Activated CD4-positive, alpha-beta memory T cell treated with anti-CD3 and anti-CD28 coated beads, Interleukin-2, amount 10 ng/mL, durations not matched to agents 7 days and 5 days (primary cell): ENCODE results near the gene NAA60. TPM values are rescaled to one million over a fixed set of nuclear protein-coding genes. Genes with fewer than 3 reads are reported as not detected.
A peak's percentile ranks its signal among the peaks of the same experiment; 100 is the strongest.
"Not testable (repeated sequence)": the region's sequence is repeated elsewhere in the genome, so short reads cannot be mapped to it uniquely, and the experiment has no call there.

ENCODE experiments used
- CTCF ChIA-PET: fragments of 350-600 bp; sonication (Branson Sonifier 250); formaldehyde crosslinking; loops from one replicate; lab custom pipeline; 2021; ENCODE audit warnings: antibody characterized with exemption, inconsistent platforms; lab: Charles Lee
- POLR2A ChIA-PET: fragments of 350-600 bp; sonication (Branson Sonifier 250); formaldehyde crosslinking; loops from one replicate; lab custom pipeline; 2021; ENCODE audit warnings: antibody characterized with exemption; lab: Charles Lee
- DNase-seq: peaks from one replicate; pipeline ENCODE4 v3.0.0-alpha.2; 2020
- H3K27ac Mint-ChIP-seq: one replicate; pipeline ENCODE4 v1.8.0; 2021; ENCODE audit warnings: mild to moderate bottlenecking, mixed read lengths
- H3K27me3 Mint-ChIP-seq: one replicate; pipeline ENCODE4 v1.8.0; 2021; ENCODE audit warnings: mixed read lengths
- H3K36me3 Mint-ChIP-seq: one replicate; pipeline ENCODE4 v1.8.0; 2021; ENCODE audit warnings: low read depth, mixed read lengths
- H3K4me1 Mint-ChIP-seq: one replicate; pipeline ENCODE4 v1.8.0; 2021; ENCODE audit warnings: mixed read lengths
- H3K4me3 Mint-ChIP-seq: one replicate; pipeline ENCODE4 v1.8.0; 2021; ENCODE audit warnings: mild to moderate bottlenecking, mixed read lengths
- H3K9me3 Mint-ChIP-seq: one replicate; pipeline ENCODE4 v1.8.0; 2021; ENCODE audit warnings: mixed read lengths
- total RNA-seq, 2 experiments: library from RNA; stranded (reverse); gene quantifications; one replicate each; pipeline ENCODE4 v1.2.3, GENCODE V29; 2021

The NAA60 gene
- total RNA-seq, 2 experiments from 2014 or later: 46.1 to 46.4 TPM

DNA sequence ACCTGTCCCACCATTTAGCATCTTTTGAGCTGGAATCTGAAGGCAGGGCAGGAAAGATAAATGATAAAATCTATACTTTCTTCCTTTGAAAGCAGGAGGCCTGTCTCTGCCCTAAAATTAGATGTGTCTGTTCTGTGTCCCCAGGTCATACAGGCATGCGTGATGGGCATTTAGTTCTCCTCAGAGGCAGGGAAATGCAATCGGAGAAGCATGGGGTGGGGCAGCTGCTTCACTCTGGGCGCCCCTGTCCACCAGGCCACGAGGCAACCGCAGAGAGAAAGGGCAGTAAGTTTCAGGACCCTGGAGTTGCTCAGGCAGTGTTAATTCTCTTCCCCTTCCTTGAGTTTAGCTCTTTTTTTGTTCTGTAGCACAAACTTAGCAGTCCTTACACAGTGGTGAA is 82.5 kb downstream of the NAA60 start:
- H3K27ac Mint-ChIP-seq: no peak overlapping the region
- no peaks in the 10 kb centered on the region for H3K27me3 Mint-ChIP-seq
- H3K4me1 Mint-ChIP-seq: peaks cover 3% of the 10 kb centered on the region
- POLR2A ChIA-PET: no interaction called here
- CTCF ChIA-PET: interaction anchor here (0.6 to 1.7 kb wide), 5 partner anchors 11 to 432 kb away, joined by 3 to 7 read pairs (median 3); no protein-coding TSS in a partner anchor
- H3K4me3 Mint-ChIP-seq: no peak overlapping the region
- peaks cover 19% of the 10 kb centered on the region for H3K36me3 Mint-ChIP-seq
- no peaks in the 10 kb centered on the region for H3K9me3 Mint-ChIP-seq
- no peak for DNase-seq

DNA sequence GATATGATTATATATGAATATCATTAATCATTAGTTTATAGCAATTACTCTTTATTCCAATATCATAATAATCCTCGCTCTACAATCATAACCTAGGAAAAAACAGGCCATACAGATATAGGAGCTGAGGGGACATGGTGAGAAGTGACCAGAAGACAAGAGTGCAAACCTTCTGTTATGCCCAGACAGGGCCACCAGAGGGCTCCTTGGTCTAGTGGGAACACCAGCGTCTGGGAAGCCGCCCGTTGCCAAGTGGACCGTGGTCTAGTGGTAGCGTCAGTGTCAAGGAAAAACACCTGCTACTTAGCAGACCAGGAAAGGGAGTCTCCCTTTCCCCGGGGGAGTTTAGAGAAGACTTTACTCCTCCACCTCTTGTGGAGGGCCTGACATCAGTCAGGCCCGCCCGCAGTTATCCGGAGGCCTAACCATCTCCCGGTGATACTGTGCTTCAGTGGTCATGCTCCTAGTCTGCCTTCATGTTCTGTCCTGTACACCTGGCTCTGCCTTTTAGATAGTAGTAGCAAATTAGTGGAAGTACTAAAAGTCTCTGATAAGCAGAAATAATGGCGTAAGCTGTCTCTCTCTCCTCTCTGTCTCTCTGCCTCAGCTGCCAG is 83.8 kb downstream of the NAA60 start:
- CTCF ChIA-PET: interaction anchor here (1.3 to 1.7 kb wide), 4 partner anchors 9 to 27 kb away, joined by 4 to 7 read pairs (median 6); partner anchors contain the start of gene CLUAP1
- H3K4me3 Mint-ChIP-seq, H3K4me1 Mint-ChIP-seq, H3K9me3 Mint-ChIP-seq, POLR2A ChIA-PET, H3K27ac Mint-ChIP-seq, H3K27me3 Mint-ChIP-seq: not testable (repeated sequence)
- DNase-seq: peak; percentile 63
- H3K36me3 Mint-ChIP-seq: peaks cover 21% of the 10 kb centered on the region

DNA sequence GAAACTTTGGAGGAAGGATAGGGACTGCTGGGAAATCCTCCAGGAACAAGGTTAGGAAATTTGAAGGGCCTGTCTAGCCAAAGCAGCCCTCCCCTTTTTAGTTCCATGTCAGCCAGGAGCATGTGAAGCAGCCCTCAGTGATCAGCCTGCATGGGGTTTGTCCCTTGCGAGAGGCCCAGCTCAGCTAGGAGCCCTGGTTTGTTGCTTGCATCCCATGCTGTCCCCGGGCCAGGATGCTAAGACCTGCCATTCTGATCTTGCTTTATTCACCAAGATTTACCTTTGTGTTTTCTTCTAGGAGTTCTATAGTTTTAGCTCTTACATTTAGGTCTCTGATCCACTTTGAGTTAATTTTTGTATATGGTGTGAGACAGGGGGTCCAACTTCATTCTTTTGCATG is 84.9 kb downstream of the NAA60 start:
- no peaks in the 10 kb centered on the region for H3K9me3 Mint-ChIP-seq
- peaks cover 18% of the 10 kb centered on the region for H3K36me3 Mint-ChIP-seq
- no peak overlapping the region for H3K4me3 Mint-ChIP-seq
- peaks cover 3% of the 10 kb centered on the region for H3K4me1 Mint-ChIP-seq
- H3K27ac Mint-ChIP-seq: no peak overlapping the region
- no peak for DNase-seq
- CTCF ChIA-PET: interaction anchor here (1.7 kb wide), 1 partner anchor 28 kb away, joined by 5 read pairs; the partner anchor contains the start of gene CLUAP1
- no peaks in the 10 kb centered on the region for H3K27me3 Mint-ChIP-seq
- POLR2A ChIA-PET: no interaction called here

DNA sequence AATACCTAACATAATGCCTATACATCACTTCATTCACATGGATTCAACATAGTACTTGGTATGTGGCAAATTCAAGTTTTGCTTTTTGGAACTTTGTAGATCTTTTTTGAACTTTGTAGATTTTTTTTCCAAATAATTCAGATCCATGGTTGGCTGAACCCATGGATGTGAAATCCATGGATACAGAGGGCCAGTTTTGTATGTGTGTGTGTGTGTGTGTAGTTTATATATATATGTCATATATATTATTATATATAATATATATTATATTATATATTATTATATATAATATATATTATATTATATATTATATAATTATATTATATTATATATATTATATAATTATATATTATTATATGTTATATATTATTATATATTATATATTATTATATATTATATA is 85.7 kb downstream of the NAA60 start:
- no peak for DNase-seq
- Mint-ChIP-seq H3K9me3 (no peaks in the 10 kb centered on the region), H3K27me3 (no peaks in the 10 kb centered on the region), H3K4me3 (no peak overlapping the region), H3K36me3 (peaks cover 18% of the 10 kb centered on the region), H3K4me1 (peaks cover 3% of the 10 kb centered on the region), H3K27ac (no peak overlapping the region)
- CTCF ChIA-PET: no interaction called here
- POLR2A ChIA-PET: no interaction called here

DNA sequence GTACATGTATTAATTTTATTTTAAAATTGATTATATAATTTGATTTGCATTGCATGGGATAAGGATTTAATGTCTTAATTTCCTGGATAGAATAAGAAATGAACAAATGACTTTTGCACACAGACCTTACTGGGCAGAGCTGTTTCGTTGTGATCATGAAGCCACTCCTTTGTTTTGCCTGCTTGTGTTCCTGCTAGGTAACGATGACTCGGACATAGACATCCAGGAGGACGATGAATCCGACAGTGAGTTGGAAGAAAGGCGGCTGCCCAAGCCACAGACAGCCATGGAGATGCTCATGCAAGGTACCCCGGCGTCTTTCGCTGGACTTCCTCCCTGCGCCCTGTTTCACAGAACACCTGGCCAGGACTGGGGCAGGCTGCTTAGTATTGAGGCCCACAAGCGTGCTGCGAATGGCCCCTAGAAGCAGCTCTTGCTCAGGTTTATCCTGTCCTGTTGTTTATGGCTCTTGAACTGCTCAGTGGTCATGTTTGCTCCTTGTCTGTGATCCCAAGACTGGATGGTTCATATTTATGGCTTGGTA is 87.0 kb downstream of the NAA60 start:
- no peak overlapping the region for H3K4me3 Mint-ChIP-seq
- CTCF ChIA-PET: no interaction called here
- no peak overlapping the region for H3K27ac Mint-ChIP-seq
- no peaks in the 10 kb centered on the region for H3K9me3 Mint-ChIP-seq
- DNase-seq: no peak
- peaks cover 25% of the 10 kb centered on the region for H3K36me3 Mint-ChIP-seq
- H3K4me1 Mint-ChIP-seq: peaks cover 3% of the 10 kb centered on the region
- no peaks in the 10 kb centered on the region for H3K27me3 Mint-ChIP-seq
- POLR2A ChIA-PET: no interaction called here

DNA sequence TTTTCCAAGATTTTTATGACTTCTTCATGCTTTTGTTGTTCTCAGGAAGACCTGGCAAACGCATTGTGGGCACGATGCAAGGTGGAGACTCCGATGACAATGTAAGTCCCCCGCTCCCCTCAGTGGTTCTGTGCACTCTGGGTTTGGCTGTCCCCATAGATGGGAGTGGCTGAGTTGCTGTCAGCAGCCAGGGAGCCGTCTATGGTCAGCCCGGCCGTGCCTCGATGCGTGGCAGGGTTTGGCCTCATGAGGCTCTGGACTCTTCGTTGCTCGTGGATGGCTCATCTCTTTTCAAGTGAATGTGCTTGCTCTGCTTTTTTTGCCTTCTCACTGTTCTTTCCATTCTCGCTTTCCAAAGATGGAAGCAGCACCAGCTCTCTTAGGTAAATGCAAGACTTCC is 89.3 kb downstream of the NAA60 start:
- Mint-ChIP-seq H3K4me3 (no peak overlapping the region), H3K27ac (no peak overlapping the region), H3K9me3 (no peaks in the 10 kb centered on the region), H3K36me3 (peaks cover 33% of the 10 kb centered on the region), H3K4me1 (peaks cover 3% of the 10 kb centered on the region), H3K27me3 (no peaks in the 10 kb centered on the region)
- no peak for DNase-seq
- ChIA-PET POLR2A (no interaction called here), CTCF (no interaction called here)

DNA sequence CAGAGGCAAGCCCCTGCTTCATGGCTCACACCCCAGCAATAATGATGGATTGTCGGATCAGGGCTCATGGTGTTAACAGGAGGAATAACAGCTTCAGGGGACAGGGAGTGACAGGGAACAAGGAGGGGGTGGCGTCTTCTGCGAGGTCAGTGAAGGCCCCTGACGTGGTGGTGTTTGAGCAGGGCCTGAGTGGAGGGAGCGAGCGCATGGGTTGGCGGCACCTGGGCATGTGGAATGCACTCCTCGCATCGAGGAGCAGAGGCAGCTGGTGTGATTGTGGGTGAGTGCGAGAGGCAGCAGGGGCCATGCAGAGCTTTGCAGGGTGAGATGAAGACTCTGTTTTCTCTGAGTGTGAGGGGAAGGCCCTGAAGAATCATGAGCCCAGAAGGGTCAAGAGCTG is 90.6 kb downstream of the NAA60 start:
- Mint-ChIP-seq H3K27ac (no peak overlapping the region), H3K27me3 (no peaks in the 10 kb centered on the region), H3K4me1 (no peaks in the 10 kb centered on the region), H3K9me3 (no peaks in the 10 kb centered on the region), H3K4me3 (no peak overlapping the region), H3K36me3 (peaks cover 34% of the 10 kb centered on the region)
- ChIA-PET CTCF (no interaction called here), POLR2A (interaction anchor here (1.0 kb wide), 1 partner anchor 9 kb away, joined by 3 read pairs; no protein-coding TSS in a partner anchor)
- DNase-seq: no peak

DNA sequence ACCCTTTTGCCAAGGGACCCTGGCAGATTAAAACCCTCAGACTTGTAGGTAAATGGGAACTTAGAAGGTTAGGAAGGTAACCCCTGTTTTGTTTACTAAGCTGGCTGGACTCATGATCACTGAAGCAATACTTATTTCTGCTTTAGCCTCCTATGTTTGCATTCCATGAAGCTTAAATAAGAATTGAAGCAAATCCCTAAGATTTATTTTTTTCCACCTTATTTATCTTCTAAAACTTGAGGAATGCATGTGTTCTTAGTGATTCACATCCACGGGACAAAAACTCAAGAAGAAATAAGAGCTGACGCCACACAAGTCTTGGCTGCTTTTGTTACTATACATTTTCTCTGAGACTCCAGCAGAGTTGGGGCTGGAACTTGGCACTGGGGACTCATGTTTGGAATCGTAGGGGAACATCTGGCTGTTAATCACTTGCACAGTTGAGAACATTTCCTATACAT is 92.8 kb downstream of the NAA60 start:
- no peak for DNase-seq
- no peaks in the 10 kb centered on the region for H3K4me1 Mint-ChIP-seq
- H3K36me3 Mint-ChIP-seq: peaks cover 49% of the 10 kb centered on the region
- POLR2A ChIA-PET: interaction anchor here (0.9 to 1.4 kb wide), 4 partner anchors 9 to 27 kb away, joined by 3 to 4 read pairs (median 4); no protein-coding TSS in a partner anchor
- no peak overlapping the region for H3K27ac Mint-ChIP-seq
- H3K9me3 Mint-ChIP-seq: no peaks in the 10 kb centered on the region
- no peak overlapping the region for H3K4me3 Mint-ChIP-seq
- CTCF ChIA-PET: interaction anchor here (1.0 to 1.9 kb wide), 2 partner anchors 9 to 10 kb away, joined by 3 to 6 read pairs; no protein-coding TSS in a partner anchor
- H3K27me3 Mint-ChIP-seq: no peaks in the 10 kb centered on the region

Other genes starting within 250 kb of the NAA60 start
- 10 to 100 TPM; 13.1 to 14.9 TPM for gene ZNF200, start 208.5 kb upstream of the NAA60 start, total RNA-seq
- under 1 TPM; 0.15 to 0.23 TPM for gene MEFV, start 187.0 kb upstream of the NAA60 start, total RNA-seq
- gene ZNF263, start 160.2 kb upstream of the NAA60 start, total RNA-seq: 10 to 100 TPM; 19.4 to 21.3 TPM
- gene TIGD7, start 138.2 kb upstream of the NAA60 start, total RNA-seq: 1 to 10 TPM; 5.4 to 7.6 TPM
- 10 to 100 TPM; 34.2 to 36.7 TPM for gene ZNF75A, start 138.2 kb upstream of the NAA60 start, total RNA-seq
- gene OR2C1, start 87.8 kb upstream of the NAA60 start, total RNA-seq: not detected
- 10 to 100 TPM; 17.8 to 18.3 TPM for gene ZSCAN32, start 42.7 kb upstream of the NAA60 start, total RNA-seq
- 10 to 100 TPM; 11.0 to 12.4 TPM for gene ZNF174, start 42.5 kb upstream of the NAA60 start, total RNA-seq
- 1 to 10 TPM; 2.1 to 2.2 TPM for gene ZNF597, start 176 bp upstream of the NAA60 start, total RNA-seq
- not detected for gene C16orf90, start 51.8 kb downstream of the NAA60 start, total RNA-seq
- 10 to 100 TPM; 21.9 to 24.1 TPM for gene CLUAP1, start 57.3 kb downstream of the NAA60 start, total RNA-seq
- gene NLRC3, start 133.7 kb downstream of the NAA60 start, total RNA-seq: 10 to 100 TPM; 95.4 to 97.8 TPM
- gene SLX4, start 167.9 kb downstream of the NAA60 start, total RNA-seq: 10 to 100 TPM; 14.3 to 14.9 TPM
- 10 to 100 TPM; 32.8 to 35.8 TPM for gene DNASE1, start 211.0 kb downstream of the NAA60 start, total RNA-seq